GM06990 (cell line): Measurements from ENCODE around the gene MGAT5.
A peak's percentile ranks its signal among the peaks of the same experiment; 100 is the strongest.

Experiments used
- DNase-seq: peaks from one replicate; pipeline ENCODE4 v3.0.0-alpha.2; 2011; ENCODE audit not compliant: insufficient read length; ENCODE audit errors: extremely low read depth
- H3K27me3 ChIP-seq: replicated peaks from 2 replicates; pipeline ENCODE4 v1.6.0; 2011; ENCODE audit warnings: low read length; ENCODE audit not compliant: control insufficient read depth, insufficient read depth
- H3K36me3 ChIP-seq: 2 replicates; pipeline ENCODE4 v1.5.1; 2011; ENCODE audit warnings: low read length; ENCODE audit not compliant: control insufficient read depth, insufficient read depth
- H3K4me3 ChIP-seq: replicated peaks from 2 replicates; pipeline ENCODE4 v1.5.1; 2011; ENCODE audit warnings: low read depth, mild to moderate bottlenecking, control low read depth, low read length
- TF ChIP-seq, protein P1 (sequence below): IDR thresholded peaks from 2 replicates; pipeline ENCODE4 v1.5.1; 2011; ENCODE audit warnings: low read length, control low read depth, mild to moderate bottlenecking, inconsistent platforms; ENCODE audit not compliant: insufficient read depth, poor library complexity, severe bottlenecking

The MGAT5 gene, protein sequence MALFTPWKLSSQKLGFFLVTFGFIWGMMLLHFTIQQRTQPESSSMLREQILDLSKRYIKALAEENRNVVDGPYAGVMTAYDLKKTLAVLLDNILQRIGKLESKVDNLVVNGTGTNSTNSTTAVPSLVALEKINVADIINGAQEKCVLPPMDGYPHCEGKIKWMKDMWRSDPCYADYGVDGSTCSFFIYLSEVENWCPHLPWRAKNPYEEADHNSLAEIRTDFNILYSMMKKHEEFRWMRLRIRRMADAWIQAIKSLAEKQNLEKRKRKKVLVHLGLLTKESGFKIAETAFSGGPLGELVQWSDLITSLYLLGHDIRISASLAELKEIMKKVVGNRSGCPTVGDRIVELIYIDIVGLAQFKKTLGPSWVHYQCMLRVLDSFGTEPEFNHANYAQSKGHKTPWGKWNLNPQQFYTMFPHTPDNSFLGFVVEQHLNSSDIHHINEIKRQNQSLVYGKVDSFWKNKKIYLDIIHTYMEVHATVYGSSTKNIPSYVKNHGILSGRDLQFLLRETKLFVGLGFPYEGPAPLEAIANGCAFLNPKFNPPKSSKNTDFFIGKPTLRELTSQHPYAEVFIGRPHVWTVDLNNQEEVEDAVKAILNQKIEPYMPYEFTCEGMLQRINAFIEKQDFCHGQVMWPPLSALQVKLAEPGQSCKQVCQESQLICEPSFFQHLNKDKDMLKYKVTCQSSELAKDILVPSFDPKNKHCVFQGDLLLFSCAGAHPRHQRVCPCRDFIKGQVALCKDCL

DNA sequence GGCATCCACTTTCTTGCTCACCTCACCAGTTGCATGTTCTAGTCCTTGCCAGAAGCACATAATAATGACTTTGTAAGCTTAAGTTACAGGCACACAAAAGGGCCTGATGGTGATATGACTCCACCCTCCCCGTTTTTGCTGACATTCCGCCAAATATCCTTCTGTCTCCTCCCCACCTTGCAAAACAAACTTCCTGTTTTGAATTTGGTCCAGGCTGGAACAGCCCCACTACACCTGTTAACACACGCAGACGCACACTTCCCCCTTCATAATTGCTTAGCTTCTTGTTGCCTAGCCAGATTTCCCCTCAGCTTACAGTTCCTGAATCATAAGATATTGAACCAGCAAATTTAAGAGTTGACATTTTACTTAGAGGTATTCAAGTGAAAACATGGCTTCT lies at the start of gene MGAT5:
MGAT5 (plus strand) TSS at position 269 of the 400 bp plus-strand sequence. CDS start 332 bp downstream, outside the sequence.
- H3K36me3 ChIP-seq: peaks cover 7% of the 10 kb centered on the region
- no peak for DNase-seq
- TF ChIP-seq, protein P1, sequence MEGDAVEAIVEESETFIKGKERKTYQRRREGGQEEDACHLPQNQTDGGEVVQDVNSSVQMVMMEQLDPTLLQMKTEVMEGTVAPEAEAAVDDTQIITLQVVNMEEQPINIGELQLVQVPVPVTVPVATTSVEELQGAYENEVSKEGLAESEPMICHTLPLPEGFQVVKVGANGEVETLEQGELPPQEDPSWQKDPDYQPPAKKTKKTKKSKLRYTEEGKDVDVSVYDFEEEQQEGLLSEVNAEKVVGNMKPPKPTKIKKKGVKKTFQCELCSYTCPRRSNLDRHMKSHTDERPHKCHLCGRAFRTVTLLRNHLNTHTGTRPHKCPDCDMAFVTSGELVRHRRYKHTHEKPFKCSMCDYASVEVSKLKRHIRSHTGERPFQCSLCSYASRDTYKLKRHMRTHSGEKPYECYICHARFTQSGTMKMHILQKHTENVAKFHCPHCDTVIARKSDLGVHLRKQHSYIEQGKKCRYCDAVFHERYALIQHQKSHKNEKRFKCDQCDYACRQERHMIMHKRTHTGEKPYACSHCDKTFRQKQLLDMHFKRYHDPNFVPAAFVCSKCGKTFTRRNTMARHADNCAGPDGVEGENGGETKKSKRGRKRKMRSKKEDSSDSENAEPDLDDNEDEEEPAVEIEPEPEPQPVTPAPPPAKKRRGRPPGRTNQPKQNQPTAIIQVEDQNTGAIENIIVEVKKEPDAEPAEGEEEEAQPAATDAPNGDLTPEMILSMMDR: no peak

DNA sequence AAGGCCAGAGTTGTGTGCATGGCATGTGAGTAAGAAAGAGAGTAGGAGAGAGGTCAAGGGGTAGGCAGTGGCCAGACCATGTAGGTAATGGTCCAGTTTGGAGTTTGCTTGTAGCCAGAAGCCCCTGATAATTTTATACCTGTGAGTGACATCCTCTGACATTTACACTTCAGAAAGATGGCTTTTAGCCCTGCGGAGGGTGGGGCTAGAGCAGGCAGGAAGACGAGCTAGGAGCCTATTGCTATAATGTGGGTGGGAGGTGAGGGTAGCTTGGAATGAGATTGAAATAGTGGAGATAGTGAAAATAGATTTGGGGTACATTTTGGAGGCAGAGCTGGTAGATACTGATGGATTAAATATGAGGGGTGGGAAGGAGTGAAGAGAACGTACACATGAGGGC lies 48.8 kb upstream of the MGAT5 start:
- no peaks in the 10 kb centered on the region; the same call in none of the 2 replicates for H3K36me3 ChIP-seq
- H3K4me3 ChIP-seq: no peak overlapping the region
- H3K27me3 ChIP-seq: no peaks in the 10 kb centered on the region
- no peak for DNase-seq
- TF ChIP-seq, protein P1: no peak

More for the DNA sequence above, at the start of gene MGAT5:
- Histone ChIP-seq H3K27me3 (no peaks in the 10 kb centered on the region), H3K4me3 (peak within 1 kb of the TSS; percentile 41)

DNA sequence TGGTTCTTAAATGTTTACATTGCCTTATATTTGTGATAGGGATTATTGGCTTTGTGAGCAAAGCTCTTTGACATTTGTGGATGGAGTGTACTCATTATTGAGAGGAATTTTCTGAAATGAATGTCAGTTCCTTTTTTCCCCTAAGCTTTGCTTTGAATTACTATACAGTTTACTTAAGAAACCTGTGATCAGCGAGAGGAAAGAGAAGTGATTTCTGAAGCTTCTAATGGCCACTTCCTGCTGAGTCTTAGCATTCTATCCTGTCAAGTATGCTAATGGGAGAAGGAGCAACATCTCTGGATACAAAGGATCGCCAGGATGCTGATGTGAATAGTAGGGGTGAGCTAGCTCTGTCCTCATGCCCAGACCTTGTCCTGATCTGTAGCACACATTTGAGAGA lies 47.8 kb upstream of the MGAT5 start:
- H3K27me3 ChIP-seq: no peaks in the 10 kb centered on the region
- H3K36me3 ChIP-seq: no peaks in the 10 kb centered on the region; the same call in none of the 2 replicates
- TF ChIP-seq, protein P1: no peak
- H3K4me3 ChIP-seq: no peak overlapping the region
- DNase-seq: no peak

DNA sequence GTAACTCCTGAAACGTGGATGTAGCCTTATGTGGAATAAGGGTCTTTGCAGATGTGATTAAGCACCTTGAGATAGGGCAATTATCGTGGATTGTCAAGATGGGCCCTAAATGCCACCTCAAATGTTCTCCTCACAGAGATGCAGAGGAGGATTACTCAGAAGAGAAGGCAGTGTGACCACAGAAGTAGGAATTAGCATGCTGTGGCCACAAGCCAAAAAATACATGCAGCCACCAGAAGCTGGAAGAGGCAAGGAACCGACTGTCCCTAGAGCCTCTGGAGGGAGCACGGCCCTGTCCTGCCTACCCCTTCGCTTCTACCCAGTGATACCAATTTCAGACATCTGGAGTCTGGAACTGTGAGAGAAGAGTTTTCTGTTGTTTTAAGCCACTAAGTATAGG lies 47.3 kb upstream of the MGAT5 start:
- TF ChIP-seq, protein P1: no peak
- DNase-seq: no peak
- no peak overlapping the region for H3K4me3 ChIP-seq
- H3K36me3 ChIP-seq: no peaks in the 10 kb centered on the region; the same call in none of the 2 replicates
- no peaks in the 10 kb centered on the region for H3K27me3 ChIP-seq

DNA sequence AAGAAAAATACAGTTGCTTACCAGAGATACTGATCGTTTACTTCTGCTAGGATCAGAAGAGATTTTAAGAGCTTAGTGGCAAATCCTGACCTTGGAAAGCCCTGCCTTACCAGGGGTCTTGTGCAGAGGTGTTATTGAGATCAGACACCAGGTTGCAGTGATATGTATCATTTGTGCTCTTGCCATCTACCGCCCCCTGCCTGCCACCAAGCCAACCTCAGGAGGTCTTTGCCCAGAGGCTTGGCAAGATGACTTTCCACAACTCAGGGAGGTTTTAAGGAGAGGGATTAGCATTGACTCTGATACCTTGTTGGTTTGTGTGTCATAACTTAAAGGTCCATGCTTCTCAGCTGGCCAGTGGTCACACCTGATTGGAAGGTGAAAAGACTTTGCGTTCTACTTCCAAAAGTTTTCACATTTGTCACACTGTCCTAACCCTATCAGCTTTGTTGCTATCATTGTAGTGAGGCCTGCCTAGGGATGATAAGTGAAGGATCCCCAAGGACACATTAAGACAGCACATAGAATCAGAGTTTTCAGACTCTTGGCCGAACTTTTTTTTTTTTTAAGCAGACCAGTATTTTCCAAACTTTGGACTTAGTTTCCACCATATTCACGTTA lies 46.2 kb upstream of the MGAT5 start:
- no peak for DNase-seq
- Histone ChIP-seq H3K4me3 (no peak overlapping the region), H3K36me3 (no peaks in the 10 kb centered on the region; the same call in 1 of the 2 replicates), H3K27me3 (no peaks in the 10 kb centered on the region)
- TF ChIP-seq, protein P1: peak; percentile 84
